Uterus (tissue), 2 donors: ENCODE results near the gene C16orf95.

ENCODE experiments used
- CTCF ChIP-seq, 4 experiments: fragments of 200-600 bp in 2 of 4; fragments of 450-650 bp in 2 of 4; sonication (generic) in 2 of 4; IDR thresholded peaks; one replicate each; pipeline ENCODE4 v1.5.1; 2016 to 2019; ENCODE audit warnings: antibody characterized with exemption in 4 of 4, mild to moderate bottlenecking in 2 of 4, moderate library complexity in 1 of 4
- POLR2A ChIP-seq, 2 donors: fragments of 450-650 bp; IDR thresholded peaks; one replicate each; pipeline ENCODE4 v1.6.1; 2016; ENCODE audit warnings: antibody characterized with exemption in 2 of 2, mild to moderate bottlenecking in 1 of 2, moderate library complexity in 1 of 2

DNA sequence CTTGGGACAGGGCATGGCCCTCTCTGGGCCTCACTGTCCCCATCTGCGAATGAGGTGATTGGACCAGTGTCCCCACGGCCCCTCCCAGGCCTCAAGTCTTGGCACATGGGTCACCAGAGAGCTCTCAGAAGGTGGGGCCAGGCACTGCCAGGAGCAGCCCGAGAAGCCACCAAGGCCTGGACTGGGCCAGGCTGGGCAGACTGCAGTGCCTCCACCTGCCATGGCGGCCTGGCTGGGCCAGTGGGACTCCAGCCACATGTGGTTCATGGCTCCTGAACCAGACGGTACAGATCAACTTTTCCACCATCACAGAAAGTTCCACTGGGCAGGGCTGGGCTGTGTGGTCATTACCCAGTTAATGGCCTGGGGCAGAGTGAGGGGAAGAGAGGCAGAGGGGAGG is 19.8 kb downstream of the C16orf95 start:
- TF ChIP-seq POLR2A (IDR thresholded peaks at IDR 0.05), result no peak
- no peak for TF ChIP-seq CTCF (IDR thresholded peaks at IDR 0.05)
